Measurements from ENCODE around the gene OTOR.

DNA sequence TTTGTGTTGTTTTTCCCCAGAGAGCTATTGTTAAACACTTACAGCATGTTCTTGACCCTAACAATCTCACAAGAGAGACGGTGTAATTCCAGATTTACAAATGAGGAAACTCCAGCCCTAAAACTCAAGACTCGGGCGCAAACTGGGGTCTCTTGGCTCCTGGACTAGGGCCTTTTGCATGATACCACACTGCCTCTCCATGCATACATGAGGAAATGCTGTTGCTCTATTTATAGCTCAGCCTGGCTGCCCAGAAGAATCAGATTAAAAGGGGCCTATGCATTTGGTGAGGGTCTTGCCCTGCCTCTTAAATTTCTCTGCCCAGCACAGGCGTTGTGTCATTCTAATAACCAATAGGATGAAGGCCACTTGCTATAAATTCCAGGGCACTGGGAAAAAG, 48.9 kb upstream of the OTOR start:
- TF ChIP-seq, protein P1, sequence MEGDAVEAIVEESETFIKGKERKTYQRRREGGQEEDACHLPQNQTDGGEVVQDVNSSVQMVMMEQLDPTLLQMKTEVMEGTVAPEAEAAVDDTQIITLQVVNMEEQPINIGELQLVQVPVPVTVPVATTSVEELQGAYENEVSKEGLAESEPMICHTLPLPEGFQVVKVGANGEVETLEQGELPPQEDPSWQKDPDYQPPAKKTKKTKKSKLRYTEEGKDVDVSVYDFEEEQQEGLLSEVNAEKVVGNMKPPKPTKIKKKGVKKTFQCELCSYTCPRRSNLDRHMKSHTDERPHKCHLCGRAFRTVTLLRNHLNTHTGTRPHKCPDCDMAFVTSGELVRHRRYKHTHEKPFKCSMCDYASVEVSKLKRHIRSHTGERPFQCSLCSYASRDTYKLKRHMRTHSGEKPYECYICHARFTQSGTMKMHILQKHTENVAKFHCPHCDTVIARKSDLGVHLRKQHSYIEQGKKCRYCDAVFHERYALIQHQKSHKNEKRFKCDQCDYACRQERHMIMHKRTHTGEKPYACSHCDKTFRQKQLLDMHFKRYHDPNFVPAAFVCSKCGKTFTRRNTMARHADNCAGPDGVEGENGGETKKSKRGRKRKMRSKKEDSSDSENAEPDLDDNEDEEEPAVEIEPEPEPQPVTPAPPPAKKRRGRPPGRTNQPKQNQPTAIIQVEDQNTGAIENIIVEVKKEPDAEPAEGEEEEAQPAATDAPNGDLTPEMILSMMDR (IDR thresholded peaks at IDR 0.05; ENCODE audit: extremely low read depth in 1 of 2, insufficient read depth in 1 of 2, low read depth in 1 of 2, low read length in 2 of 2) = no peak
- TF ChIP-seq FOS (IDR thresholded peaks at IDR 0.05; ENCODE audit: borderline replicate concordance, insufficient read depth, low read length) (no peak), POLR2A (IDR thresholded peaks at IDR 0.05; ENCODE audit: low read depth, low read length) (no peak), POLR2AphosphoS5 (IDR thresholded peaks at IDR 0.05; ENCODE audit: insufficient read depth, low read depth, low read length) (no peak), EZH2 (IDR thresholded peaks at IDR 0.05; ENCODE audit: borderline replicate concordance, low read depth, low read length, severe bottlenecking) (no peak)
- TF ChIP-seq, protein P2, sequence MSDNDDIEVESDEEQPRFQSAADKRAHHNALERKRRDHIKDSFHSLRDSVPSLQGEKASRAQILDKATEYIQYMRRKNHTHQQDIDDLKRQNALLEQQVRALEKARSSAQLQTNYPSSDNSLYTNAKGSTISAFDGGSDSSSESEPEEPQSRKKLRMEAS (IDR thresholded peaks at IDR 0.05; ENCODE audit: insufficient read depth, insufficient read length) = no peak
